Stimulated activated CD4-positive, alpha-beta T cell treated with anti-CD3 and anti-CD28 coated beads, Interleukin-4, amount 100 ng/mL, for 4 hours (primary cell): ENCODE results near the gene LAMA4.
"Not testable (repeated sequence)": the region's sequence is repeated elsewhere in the genome, so short reads cannot be mapped to it uniquely, and the experiment has no call there.

Experiments used
- DNase-seq, 2 experiments: peaks; one replicate each; pipeline ENCODE4 v3.0.0-alpha.2; 2020

LAMA4 gene

DNA sequence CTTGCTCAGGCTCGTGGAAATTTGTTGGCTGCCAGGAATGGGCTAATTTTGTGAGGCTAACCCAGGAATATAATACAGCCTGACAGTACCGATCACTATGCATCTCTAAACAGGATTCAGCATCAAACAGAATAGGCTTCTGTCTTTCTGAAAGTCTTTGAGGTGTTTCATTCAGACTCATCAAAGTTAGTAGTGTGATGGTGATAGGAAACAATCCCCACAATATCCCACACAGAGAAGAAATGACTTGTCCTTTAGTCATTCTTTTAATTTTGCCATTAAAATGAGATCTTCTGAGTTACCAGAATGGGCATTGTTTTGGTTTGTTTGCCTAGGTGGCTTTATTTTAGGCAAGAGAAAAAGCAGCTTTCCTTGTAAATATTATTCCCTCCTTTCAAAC lies 112.7 kb downstream of the LAMA4 start:
- DNase-seq: no peak

DNA sequence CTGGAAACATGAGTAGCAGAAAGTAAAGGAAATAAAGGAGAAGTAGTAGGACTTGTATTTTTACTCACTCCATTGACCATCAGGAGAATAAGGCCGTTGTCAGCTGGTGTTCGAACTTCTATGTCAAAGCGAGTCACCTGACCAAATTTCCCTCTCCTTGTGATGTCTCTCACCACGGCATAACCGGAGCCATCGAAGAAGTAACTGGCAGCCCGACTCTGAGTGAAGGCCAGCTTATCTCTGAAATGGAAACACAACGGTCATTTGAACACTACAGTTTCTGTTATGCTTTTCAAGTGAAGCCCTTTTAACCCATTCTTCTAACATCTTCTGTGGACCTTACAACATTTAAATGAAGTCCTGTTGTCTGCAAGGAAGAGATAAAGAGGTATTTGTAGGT lies 115.3 kb downstream of the LAMA4 start:
- DNase-seq: no peak

DNA sequence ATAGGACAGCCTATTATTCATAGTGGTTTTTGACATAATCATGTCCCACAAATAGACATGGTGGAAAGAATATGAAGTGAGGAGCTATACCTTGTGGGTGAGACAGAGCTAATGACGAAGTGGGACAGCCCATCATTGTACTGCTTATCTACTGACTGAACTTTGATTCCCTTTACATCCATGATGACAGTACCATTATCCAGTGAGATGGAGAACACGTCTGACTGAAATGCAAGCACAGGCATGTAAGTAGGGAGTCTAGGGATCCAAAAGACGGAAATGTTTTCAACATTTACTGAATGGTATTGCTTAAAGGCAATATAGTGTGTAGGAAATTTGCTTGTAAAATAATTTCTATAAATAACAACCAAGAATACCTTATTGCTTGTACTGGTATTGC lies 123.5 kb downstream of the LAMA4 start:
- no peak for DNase-seq

DNA sequence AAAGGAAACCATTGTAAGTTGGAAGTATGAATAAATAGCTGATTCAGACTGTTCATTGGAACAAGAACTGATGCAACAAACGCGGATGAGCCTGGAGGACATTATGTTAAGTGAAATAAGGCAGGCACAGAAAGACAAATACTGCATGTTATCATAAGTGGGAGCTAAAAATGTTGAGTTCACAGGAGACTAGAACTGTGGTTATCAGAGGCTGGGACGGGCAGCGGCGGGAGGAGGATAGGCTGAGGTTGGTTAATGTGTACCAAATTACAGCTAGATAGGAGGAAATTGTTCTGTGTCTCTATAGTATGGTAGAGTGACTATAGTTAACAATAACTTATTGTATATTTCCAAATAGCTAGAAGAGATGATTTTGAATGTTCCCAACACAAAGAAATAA lies 126.2 kb downstream of the LAMA4 start:
- DNase-seq: no peak

DNA sequence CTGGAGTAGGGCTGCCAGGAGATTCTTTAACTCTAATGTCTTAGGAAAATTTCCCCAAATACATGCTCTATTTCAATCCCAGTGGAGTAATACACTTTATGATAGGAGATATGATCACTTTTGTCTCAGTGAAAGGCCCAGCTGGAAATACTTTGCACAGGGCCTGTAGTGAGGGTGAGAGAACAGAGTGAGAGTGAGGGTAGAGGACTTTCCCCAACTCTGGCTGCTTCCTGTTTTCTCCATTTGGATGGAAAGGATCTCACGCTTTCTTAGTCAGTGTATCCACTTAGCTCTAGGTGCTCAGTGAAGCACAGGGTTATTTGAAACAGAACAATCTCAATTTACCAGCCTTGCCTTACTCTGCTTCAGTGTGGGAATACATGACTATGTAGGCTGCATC lies 130.4 kb downstream of the LAMA4 start:
- DNase-seq: no peak

DNA sequence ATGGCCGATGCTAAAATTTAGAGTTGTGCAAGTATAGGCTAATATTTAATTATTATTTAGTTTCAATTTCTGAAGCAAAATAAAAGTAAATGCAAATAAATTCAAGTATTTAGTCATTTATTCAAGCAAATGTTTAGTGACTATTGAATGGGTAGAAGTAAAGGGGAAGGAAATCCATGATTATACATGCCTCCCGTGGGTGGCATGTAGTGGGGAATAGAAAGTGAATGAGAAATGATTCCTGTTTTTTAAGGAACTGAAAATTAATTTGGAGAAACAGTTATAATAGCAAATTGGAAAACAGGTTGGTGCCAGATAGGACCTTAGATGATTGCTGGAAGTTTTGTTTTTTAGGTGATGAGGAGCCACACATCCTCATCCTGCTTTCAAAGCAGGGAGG lies 131.6 kb downstream of the LAMA4 start:
- no peak for DNase-seq

DNA sequence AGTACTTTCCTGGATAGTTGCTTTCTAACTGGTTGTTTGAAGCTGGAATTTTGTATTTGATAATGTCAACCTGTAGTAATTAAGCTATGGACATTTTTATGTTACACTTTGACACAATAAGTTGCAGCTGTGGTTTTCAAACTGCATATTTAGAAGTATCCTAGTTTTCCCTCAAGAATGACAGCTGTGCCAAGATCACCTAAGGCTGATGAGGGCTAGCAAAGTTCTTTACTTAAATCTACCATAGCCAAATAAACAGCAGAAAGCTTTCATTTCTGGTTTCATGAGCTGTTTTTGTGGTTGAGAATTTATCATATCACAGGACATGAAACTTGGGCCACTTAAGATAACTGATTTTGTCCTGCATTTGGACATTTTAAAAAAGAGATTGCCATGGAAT lies 136.3 kb downstream of the LAMA4 start:
- no peak for DNase-seq

DNA sequence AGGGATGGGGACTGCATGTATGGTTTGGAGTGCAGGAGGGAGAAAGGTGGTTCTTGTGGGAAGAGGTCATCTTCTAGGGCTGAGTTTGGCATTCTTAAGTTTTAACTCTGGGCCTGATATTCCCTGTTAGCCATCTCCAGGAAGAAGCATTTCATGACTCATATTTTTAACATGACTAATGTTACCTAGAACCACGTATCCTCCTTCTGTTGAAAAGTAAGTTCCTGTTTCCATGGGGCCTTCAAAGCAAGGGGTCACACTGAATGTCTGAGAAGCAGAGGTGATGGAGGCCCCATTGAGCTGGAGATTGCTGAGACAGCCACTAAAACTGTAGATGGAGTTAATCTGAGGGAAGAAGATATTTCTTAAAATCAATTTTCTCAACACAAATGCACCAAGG lies 136.8 kb downstream of the LAMA4 start:
- DNase-seq: no peak

DNA sequence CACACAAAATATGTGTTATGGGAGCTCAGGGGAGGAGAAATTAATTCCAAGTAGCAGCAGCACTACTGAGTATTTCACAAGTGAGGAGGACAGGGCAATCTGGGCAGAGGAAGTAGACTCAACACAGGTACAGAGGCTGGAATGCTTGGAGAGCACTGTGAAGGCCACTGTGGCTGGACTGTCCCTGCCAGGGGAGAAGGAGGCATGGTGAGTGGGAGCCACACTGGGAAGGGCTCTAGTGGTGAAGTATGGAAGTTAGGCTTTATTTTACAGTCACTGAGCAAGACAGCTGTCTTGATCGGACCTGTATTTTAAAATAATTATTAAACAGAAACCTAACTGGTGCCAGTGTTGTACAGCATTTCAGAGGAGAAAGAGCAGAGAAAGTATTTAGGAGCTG lies 138.1 kb downstream of the LAMA4 start:
- no peak for DNase-seq

DNA sequence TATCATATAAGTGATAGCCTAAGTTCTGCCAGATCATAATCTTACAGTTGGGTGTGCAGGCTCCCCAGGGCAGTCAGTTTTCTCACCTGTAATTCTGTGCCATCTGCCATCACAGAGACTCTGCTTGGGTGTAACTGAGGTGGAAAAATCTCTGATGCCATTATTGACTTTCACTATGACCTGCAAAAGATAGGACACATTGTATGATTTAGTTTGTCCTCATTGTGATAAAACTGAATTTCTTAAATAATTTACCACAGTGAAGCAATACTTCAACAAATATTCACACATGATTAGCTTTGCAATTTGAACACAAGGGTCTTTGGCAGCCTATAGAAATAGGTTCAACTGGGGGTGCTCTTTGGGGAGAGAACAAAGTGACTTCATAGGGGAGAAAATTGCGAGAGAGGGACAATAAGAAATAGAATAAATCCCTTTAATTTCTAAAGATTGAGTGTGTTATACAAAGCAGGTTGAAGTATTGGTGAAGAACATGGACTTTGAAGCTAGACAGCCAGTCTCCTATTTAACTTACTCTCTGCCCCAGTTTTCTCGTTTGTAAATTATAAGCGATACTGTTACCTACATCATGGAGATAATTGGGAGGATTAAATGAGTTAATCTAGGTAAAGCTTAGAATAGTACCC lies 139.7 kb downstream of the LAMA4 start:
- no peak for DNase-seq

DNA sequence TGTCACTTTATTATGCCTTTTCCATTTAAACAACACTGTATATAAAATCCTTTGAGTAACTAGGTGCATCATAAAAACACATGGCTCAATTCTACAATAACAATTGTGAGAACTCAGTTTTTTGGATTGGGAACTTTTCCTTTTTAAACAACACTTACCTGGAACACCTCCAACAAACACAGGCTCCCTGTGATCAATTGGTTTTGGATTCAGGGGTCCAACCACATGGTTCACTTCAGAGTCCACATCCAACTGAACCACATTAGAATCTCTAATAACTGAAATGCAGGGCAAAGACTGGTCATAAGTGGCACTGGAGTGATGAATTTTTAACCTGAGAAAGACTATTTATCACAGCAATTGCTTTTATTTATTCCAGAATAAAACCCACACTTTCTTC lies 140.4 kb downstream of the LAMA4 start:
- no peak for DNase-seq

DNA sequence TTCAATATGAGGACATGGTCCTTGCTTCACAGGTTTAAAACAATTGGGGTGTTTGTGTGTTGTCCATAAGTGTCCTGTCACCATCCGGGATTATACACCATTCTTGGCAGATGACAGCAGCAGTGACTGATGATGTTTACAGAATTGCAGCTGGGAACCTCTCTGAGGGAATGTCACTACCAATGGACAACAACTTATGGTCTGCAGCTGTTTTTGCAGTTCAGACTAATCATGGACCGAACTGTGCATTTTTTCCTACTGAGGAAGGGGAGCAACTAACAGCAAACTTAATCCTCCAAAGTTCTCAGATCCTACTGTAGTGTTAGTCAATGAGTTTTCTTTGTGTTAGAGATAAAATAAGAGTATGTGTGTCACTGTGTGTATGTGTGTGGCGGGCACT lies 140.9 kb downstream of the LAMA4 start:
- no peak for DNase-seq

DNA sequence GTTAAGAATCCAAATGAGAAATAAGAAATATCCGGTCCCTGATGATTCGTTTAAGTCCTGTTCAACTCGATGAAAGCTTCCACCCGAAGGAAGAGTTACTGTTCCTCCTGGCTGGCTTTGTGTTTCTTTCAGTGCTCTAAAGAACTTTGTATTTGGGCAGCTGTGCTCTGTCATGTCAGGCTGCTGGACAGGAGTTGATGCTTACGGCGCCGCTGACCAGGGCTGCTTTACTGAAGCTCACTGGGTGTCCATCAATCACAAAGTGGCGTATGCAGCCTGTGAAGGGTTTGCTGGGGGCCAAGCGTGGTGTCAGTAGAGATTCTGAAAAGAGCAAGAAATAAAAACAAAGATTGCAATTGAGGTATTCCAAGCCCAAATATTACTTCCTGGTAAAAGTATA lies 145.1 kb downstream of the LAMA4 start:
- DNase-seq: no peak

DNA sequence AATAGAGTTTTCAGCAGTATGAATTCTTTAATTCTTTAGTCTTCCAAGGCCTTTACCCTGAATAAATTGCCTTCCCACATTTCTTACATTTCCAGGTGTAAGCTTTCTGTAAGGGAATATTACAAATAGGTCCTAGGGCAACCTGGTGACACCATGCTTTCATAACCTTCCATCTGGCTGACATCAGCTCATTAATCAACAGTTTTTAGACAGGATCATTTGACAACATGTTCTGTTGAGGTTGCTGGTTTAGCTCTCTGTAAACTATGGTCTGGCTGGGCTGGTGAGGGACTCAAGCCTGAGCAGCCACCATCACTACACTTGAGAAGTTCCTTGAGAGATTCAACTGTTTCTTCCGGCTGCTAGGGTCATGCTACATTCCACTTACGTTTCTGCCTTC lies 147.8 kb downstream of the LAMA4 start:
- DNase-seq: no peak

DNA sequence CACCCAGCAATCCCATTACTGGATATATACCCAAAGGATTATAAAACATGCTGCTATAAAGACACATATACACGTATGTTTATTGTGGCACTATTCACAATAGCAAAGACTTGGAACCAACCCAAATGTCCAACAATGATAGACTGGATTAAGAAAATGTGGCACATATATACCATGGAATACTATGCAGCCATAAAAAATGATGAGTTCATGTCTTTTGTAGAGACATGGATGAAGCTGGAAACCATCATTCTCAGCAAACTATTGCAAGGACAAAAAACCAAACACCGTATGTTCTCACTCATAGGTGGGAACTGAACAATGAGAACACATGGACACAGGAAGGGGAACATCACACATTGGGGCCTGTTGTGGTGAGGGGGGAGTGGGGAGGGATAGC lies 148.3 kb downstream of the LAMA4 start:
- not testable (repeated sequence) for DNase-seq

DNA sequence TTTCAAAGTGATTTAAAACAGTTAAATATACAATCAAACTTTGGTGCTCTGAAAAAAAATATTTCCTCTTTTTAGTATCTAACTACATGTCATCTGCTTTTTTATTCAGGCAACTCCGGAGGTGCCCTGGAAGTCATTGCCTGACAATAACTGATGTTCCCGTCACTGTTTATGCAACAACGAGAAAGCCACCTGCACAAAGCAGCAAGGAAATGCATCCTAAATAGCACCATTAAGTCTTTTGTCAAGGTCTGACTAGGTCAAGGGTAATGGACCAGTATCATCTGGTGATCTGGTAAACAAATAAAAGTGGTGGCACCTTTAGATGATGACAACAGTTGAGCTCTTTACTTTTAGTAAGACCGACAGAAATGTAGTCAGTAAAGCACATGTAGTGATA lies 153.8 kb downstream of the LAMA4 start:
- no peak for DNase-seq

DNA sequence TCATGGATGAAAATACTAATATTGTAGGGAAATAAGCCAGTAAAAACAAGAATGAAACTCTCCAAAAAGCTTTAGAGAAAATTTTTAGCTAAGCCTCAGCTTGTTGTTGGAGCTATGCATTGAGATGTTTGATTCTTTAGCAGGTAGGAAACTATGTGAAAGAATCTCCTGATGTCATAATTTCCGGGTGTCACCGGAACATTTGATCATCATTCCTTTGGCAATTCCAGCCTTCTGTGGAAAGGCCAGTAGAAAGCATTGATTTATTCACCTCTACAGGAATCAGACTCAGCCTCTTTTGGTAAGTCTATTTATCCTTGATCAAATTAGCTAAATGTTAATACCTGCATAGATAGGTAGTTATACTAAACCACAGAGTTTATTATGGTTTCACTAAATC lies 157.5 kb downstream of the LAMA4 start:
- no peak for DNase-seq

DNA sequence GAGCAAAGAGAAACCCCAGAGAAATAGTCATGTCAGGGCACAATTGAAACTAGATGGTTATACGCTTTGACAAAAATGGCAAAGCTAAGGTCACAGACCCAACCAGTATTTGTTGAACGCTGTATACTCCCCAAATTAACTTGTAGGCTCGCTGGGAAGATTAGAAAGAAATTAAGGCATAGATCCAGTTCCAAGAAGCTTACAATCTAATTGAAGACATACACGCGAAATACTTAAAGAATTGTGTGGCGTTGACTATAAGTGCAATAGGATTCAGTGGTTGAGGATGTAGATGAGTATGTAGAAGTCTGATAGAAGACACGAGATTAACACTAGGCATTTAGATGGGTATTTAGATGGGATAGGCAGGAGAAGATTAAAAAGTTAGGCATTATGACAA lies 166.5 kb downstream of the LAMA4 start:
- no peak for DNase-seq

DNA sequence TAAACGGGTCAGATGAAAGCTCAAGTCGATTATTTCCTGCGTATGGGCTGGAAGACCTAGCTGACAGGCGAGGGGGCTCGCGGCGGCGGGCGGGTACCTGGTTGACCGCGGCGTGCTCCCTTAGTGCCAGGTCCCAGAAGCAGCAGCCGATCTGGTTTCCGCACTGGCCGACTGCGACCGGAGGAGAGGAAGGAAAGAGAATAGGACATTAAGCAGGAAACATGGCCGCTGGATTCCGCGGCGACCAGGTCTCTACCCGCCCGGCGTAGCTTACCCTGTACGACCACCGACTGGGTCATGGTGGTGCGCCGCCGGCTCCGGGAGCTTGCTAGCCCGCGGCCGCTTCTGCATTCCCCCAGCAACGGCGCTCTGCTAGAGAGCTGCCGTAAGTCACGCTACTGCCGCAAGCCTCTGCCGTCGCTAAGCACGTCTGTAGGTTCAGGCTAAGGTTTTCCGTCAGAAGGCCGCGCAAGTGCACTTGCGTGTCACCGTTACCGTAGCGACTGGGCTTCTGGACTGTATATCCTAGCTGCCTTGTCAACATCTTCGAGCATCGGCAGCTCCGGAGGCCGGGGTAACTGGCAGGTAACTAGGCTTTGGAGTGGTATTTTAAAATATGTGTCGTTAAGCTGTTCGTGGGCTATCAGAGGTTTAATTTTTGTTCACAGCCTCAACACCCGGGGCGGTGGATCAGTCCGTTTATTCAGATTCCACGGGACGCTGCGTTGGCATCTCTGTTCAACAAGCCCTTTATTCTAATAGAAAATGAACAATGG lies 167.0 kb downstream of the LAMA4 start, which contains the start of the genes FAM229B and TUBE1:
Gene FAM229B, plus strand, starts transcription at position 456 of the 776 bp plus-strand sequence. CDS start 11,693 bp downstream, outside the sequence.
Gene TUBE1, minus strand, starts transcription at position 347 of the 776 bp plus-strand sequence. Its CDS starts 48 bp downstream, at position 299.
- DNase-seq: peak; percentile 79 to 91

DNA sequence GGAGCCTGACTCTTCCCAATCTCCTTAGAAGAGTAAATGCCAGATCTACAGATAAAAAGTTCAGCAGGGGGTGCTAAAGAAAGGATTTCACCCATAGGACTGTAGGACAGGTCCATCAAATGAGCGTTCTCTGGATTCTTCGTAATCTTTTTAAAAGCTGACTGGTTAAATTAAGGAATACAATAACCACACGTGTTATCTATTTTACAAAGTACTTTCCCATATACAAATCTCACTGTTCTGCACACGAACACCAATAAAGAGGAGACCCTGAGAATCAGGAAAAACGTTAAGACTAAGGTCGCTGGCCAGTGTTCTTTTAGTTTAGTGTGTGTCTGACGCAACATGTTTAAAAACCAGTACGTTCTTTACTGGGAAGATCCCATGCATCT lies 167.6 kb downstream of the LAMA4 start:
- no peak for DNase-seq

DNA sequence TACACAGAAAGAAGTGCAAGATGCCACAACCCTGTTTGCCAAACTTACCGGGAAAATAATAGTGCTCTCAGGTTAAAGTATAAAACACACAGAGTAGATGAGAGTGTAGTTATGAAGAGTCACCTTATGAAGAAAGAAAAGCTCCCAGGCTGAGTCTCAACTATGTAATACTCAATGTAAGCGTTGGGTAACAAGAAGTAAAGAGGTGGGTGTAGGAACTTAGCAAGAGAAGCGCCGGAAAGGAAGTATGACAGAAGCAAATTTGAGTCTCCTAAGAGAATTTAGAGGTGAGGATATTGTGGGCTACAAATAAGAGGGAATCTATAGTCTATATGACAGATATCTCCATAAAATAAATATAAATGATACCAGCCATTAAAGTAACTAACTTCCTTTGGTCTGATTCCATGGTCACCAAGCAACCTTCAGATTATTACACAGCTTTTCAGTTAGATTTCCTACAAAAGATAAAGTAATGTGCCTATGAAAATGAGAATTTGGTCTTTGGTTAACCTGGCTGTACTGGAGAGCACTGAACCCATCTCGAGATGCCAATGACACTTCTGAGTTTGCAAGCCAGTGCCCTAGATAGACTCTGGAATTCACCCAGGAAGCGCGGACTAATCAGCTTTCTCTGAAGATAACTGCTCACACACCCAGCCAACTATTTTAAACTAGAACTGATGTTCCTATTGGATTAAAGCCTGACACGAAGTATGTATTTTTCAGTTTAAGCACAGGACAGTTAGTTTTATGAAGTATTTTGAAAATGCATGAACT lies 168.9 kb downstream of the LAMA4 start:
- DNase-seq: no peak

DNA sequence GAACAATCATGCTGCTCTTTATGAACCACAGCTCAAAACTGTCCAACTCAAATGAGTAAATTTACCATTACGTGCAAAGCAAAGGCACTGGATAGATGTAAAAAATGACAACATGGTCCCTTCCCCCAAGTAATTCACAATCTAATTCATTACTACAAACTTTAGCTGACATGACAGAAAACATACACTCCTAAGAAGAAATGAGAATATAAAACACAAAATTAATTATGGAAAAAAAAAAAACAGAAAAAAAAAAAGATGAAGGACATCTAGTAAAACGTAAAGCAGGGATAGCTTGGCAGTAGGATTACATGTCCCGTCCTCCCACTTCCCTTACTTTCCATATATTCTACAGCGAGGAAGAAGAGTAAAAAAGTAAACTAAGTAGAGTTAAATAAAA lies 172.8 kb downstream of the LAMA4 start:
- DNase-seq: no peak

DNA sequence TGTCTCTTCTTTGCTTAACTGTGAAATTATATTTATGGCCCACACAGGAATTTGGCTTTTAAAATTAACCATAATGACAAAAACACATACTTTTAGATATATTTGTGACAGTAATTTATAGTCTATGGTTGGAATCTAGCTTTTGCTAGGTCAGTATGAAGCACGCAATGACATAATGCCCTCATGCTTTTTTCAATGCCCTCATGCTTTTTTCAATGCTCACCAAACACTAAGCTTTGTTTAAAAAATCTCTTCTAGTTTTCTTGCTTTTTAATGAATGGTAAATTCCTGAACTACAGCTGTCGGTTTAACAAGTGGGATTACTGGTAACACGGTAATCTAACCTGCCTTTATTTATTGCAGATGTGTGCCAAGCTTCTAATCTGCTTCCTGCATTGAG lies 187.8 kb downstream of the LAMA4 start:
- no peak for DNase-seq
